HG02943 (cell line): Measurements from ENCODE around the gene FMO4.
"Not testable (repeated sequence)": the region's sequence is repeated elsewhere in the genome, so short reads cannot be mapped to it uniquely, and the experiment has no call there.

ENCODE experiments used
- ATAC-seq: cut with Tn5 transposase; IDR thresholded peaks from one replicate; pipeline ENCODE4 v1.9.1; 2021; ENCODE audit warnings: mild to moderate bottlenecking, low read depth, moderate library complexity; ENCODE audit not compliant: unreplicated experiment

The FMO4 gene

GRCh38 chr1:171313835-171314320 is at the start of gene FMO4:
Gene FMO4 (plus strand): TSS chr1:171314183. CDS start chr1:171319826, 5,643 bp downstream.
- ATAC-seq, result peak; percentile 100

- no peak for ATAC-seq
Measured at GRCh38 chr1:171265686-171266085, 48.3 kb upstream of the FMO4 start.

GRCh38 chr1:171266930-171267329 is 47.1 kb upstream of the FMO4 start:
- no peak for ATAC-seq

GRCh38 chr1:171267391-171267790 is 46.6 kb upstream of the FMO4 start:
- no peak for ATAC-seq

GRCh38 chr1:171270806-171271205 is 43.2 kb upstream of the FMO4 start:
- ATAC-seq, result no peak

GRCh38 chr1:171277534-171277933 is 36.4 kb upstream of the FMO4 start:
- ATAC-seq, result no peak

- ATAC-seq, result no peak
Measured at GRCh38 chr1:171279234-171279633, 34.7 kb upstream of the FMO4 start.

GRCh38 chr1:171279678-171280077 is 34.3 kb upstream of the FMO4 start:
- ATAC-seq, result no peak

GRCh38 chr1:171280599-171280998 is 33.4 kb upstream of the FMO4 start:
- no peak for ATAC-seq

GRCh38 chr1:171286032-171286705 is 27.8 kb upstream of the FMO4 start:
- ATAC-seq, result no peak

GRCh38 chr1:171290621-171291020 is 23.4 kb upstream of the FMO4 start:
- no peak for ATAC-seq

- no peak for ATAC-seq
Measured at GRCh38 chr1:171292799-171293198, 21.2 kb upstream of the FMO4 start.

- ATAC-seq, result not testable (repeated sequence)
Measured at GRCh38 chr1:171295383-171295782, 18.6 kb upstream of the FMO4 start.

GRCh38 chr1:171295821-171296220 is 18.2 kb upstream of the FMO4 start:
- no peak for ATAC-seq

- no peak for ATAC-seq
Measured at GRCh38 chr1:171296897-171297296, 17.1 kb upstream of the FMO4 start.

GRCh38 chr1:171298696-171299095 is 15.3 kb upstream of the FMO4 start:
- no peak for ATAC-seq

- ATAC-seq, result no peak
Measured at GRCh38 chr1:171299342-171299741, 14.6 kb upstream of the FMO4 start.

- no peak for ATAC-seq
Measured at GRCh38 chr1:171300401-171300800, 13.6 kb upstream of the FMO4 start.

GRCh38 chr1:171310661-171311087 is 3.3 kb upstream of the FMO4 start:
- ATAC-seq, result no peak

GRCh38 chr1:171311771-171312558 is 2.0 kb upstream of the FMO4 start:
- no peak for ATAC-seq

GRCh38 chr1:171313319-171313834 is 606 bp upstream of the FMO4 start:
- ATAC-seq, result peak; percentile 48
